ENCODE measurements around the gene LRCH4.

Gene LRCH4

GRCh38 chr7:100582041-100582579 is 3.8 kb downstream of the LRCH4 start:
- DNase-seq (ENCODE audit: low read depth, low spot score): no peak

GRCh38 chr7:100580466-100581283 is 5.3 kb downstream of the LRCH4 start:
- no peak for DNase-seq (ENCODE audit: low read depth, low spot score)

GRCh38 chr7:100578246-100579183 is 7.4 kb downstream of the LRCH4 start:
- no peak for DNase-seq (ENCODE audit: low read depth, low spot score)

- no peak for DNase-seq (ENCODE audit: low read depth, low spot score)
Measured at GRCh38 chr7:100577507-100577906, 8.4 kb downstream of the LRCH4 start.

- no peak for DNase-seq (ENCODE audit: low read depth, low spot score)
Measured at GRCh38 chr7:100577103-100577502, 8.8 kb downstream of the LRCH4 start.

- no peak for DNase-seq (ENCODE audit: low read depth, low spot score)
Measured at GRCh38 chr7:100576384-100576993, 9.4 kb downstream of the LRCH4 start.

GRCh38 chr7:100575746-100576383 is 10.1 kb downstream of the LRCH4 start:
- no peak for DNase-seq (ENCODE audit: low read depth, low spot score)

- DNase-seq (ENCODE audit: low read depth, low spot score): peak; percentile 50
Measured at GRCh38 chr7:100575206-100575631, 10.7 kb downstream of the LRCH4 start.

GRCh38 chr7:100574362-100575205 is 11.3 kb downstream of the LRCH4 start:
- no peak for DNase-seq (ENCODE audit: low read depth, low spot score)

GRCh38 chr7:100573691-100574361 is 12.1 kb downstream of the LRCH4 start, which contains the start of gene SAP25:
Gene SAP25 (minus strand): TSS chr7:100573900. CDS start chr7:100573742, 158 bp downstream.
- peak; percentile 50 for DNase-seq (ENCODE audit: low read depth, low spot score)

- no peak for DNase-seq (ENCODE audit: low read depth, low spot score)
Measured at GRCh38 chr7:100572949-100573675, 12.8 kb downstream of the LRCH4 start.

- DNase-seq (ENCODE audit: low read depth, low spot score): no peak
Measured at GRCh38 chr7:100572281-100572948, 13.5 kb downstream of the LRCH4 start.

- no peak for DNase-seq (ENCODE audit: low read depth, low spot score)
Measured at GRCh38 chr7:100571829-100572116, 14.2 kb downstream of the LRCH4 start.

GRCh38 chr7:100570954-100571828 is 14.7 kb downstream of the LRCH4 start:
- DNase-seq (ENCODE audit: low read depth, low spot score): peak; percentile 77

- DNase-seq (ENCODE audit: low read depth, low spot score): peak; percentile 87
Measured at GRCh38 chr7:100568896-100569844, 16.8 kb downstream of the LRCH4 start.

- DNase-seq (ENCODE audit: low read depth, low spot score): no peak
Measured at GRCh38 chr7:100568176-100568895, 17.6 kb downstream of the LRCH4 start.

Measured in ELF-1 (cell line).